PC-9 (cell line): ENCODE data around the gene SURF4. TPM values are rescaled to one million over a fixed set of nuclear protein-coding genes. Genes with fewer than 3 reads are reported as not detected.

ENCODE experiments used
- BruUV-seq: library from RNA; stranded (reverse); fragments of 400-500 nt; replicated peaks from 2 replicates; lab custom pipeline; 2021; lab: Mats Ljungman, UMichigan
- CTCF ChIA-PET: fragments of 300-600 bp; sonication (Branson Sonifier 250); formaldehyde crosslinking; loops from one replicate; lab custom pipeline; 2022; ENCODE audit warnings: antibody characterized with exemption; lab: Charles Lee
- POLR2A ChIA-PET: fragments of 300-600 bp; sonication (Branson Sonifier 250); formaldehyde crosslinking; loops from one replicate; lab custom pipeline; 2022; ENCODE audit warnings: antibody characterized with exemption; ENCODE audit not compliant: unreplicated experiment; lab: Charles Lee
- DNase-seq, 2 experiments: peaks; one replicate each; pipeline versions ENCODE4 v3.0.0 to v3.0.0-alpha.2; 2015 to 2022; ENCODE audit warnings: mixed read lengths in 1 of 2
- H2AFZ ChIP-seq: fragments of 200-600 bp; sonication (generic); 2 replicates; pipeline ENCODE4 v1.8.1; 2017; ENCODE audit warnings: antibody characterized with exemption
- H3F3A ChIP-seq: fragments of 200-600 bp; sonication (generic); 2 replicates; pipeline ENCODE4 v1.8.1; 2017; ENCODE audit warnings: antibody characterized with exemption, mild to moderate bottlenecking, low read depth; ENCODE audit not compliant: insufficient read depth
- H3K27ac ChIP-seq: fragments of 200-600 bp; sonication (generic); 2 replicates; pipeline ENCODE4 v1.6.1; 2016; ENCODE audit warnings: mixed run types
- H3K27me3 ChIP-seq: fragments of 200-600 bp; sonication (generic); 2 replicates; pipeline ENCODE4 v1.6.1; 2016; ENCODE audit warnings: low read depth, mixed run types; ENCODE audit not compliant: insufficient read depth
- H3K36me3 ChIP-seq: fragments of 200-600 bp; sonication (generic); 2 replicates; pipeline ENCODE4 v1.6.1; 2016; ENCODE audit warnings: low read depth, mixed run types
- H3K4me1 ChIP-seq: fragments of 200-600 bp; sonication (generic); replicated peaks from 2 replicates; pipeline ENCODE4 v1.6.1; 2016; ENCODE audit warnings: mixed run types; ENCODE audit not compliant: insufficient read depth
- H3K4me2 ChIP-seq: fragments of 200-600 bp; sonication (generic); 2 replicates; pipeline ENCODE4 v1.6.1; 2017; ENCODE audit warnings: mixed run types
- H3K4me3 ChIP-seq: fragments of 200-600 bp; sonication (generic); 2 replicates; pipeline ENCODE4 v1.6.1; 2016; ENCODE audit warnings: mixed run types
- H3K79me2 ChIP-seq: fragments of 200-600 bp; sonication (generic); 2 replicates; pipeline ENCODE4 v1.6.1; 2017; ENCODE audit warnings: low read depth, mixed run types
- H3K9me2 ChIP-seq: fragments of 200-600 bp; sonication (generic); 2 replicates; pipeline ENCODE4 v1.8.1; 2017; ENCODE audit warnings: mild to moderate bottlenecking; ENCODE audit not compliant: insufficient read depth
- H3K9me3 ChIP-seq: fragments of 200-600 bp; sonication (generic); 2 replicates; pipeline ENCODE4 v1.8.1; 2016; ENCODE audit warnings: low read depth; ENCODE audit not compliant: insufficient read depth
- H4K20me1 ChIP-seq: fragments of 200-600 bp; sonication (generic); 2 replicates; pipeline ENCODE4 v1.8.1; 2017; ENCODE audit not compliant: insufficient read depth
- EZH2 ChIP-seq: fragments of 200-600 bp; sonication (generic); IDR thresholded peaks from 2 replicates; pipeline ENCODE4 v1.8.0; 2017; ENCODE audit warnings: antibody characterized with exemption, low read depth
- intact Hi-C: fragments of 100-400 bp; cut with micrococcal nuclease; formaldehyde crosslinking; loops from one replicate; pipeline ENCODE4 v1.10.0; 2022; ENCODE audit not compliant: unreplicated experiment
- total RNA-seq: library from RNA; stranded (reverse); gene quantifications from 2 replicates; pipeline ENCODE4 v1.2.3, GENCODE V29; 2021
- TF ChIP-seq, protein P1 (sequence below): fragments of 200-600 bp; sonication (generic); conservative IDR thresholded peaks from 2 replicates; pipeline ENCODE4 v1.6.1; 2017; ENCODE audit warnings: mixed run types, antibody characterized with exemption, mild to moderate bottlenecking, moderate library complexity

The SURF4 gene
- total RNA-seq, 1 experiment from 2014 or later: 199 TPM

- Histone ChIP-seq H3K36me3 (peaks cover 20% of the 10 kb centered on the region; the same call in 1 of the 2 replicates), H3F3A (peaks cover 43% of the 10 kb centered on the region), H3K27me3 (no peaks in the 10 kb centered on the region), H4K20me1 (peaks cover 38% of the 10 kb centered on the region), H3K27ac (no peak overlapping the region), H2AFZ (no peak overlapping the region), H3K79me2 (peaks cover 33% of the 10 kb centered on the region), H3K4me2 (no peak overlapping the region), H3K4me1 (peaks cover 24% of the 10 kb centered on the region), H3K9me3 (no peaks in the 10 kb centered on the region), H3K9me2 (no peaks in the 10 kb centered on the region), H3K4me3 (no peak overlapping the region)
- CTCF ChIA-PET: no interaction called here
- intact Hi-C loops: no loop called here
- BruUV-seq: no TSS peak
- TF ChIP-seq, protein P1, sequence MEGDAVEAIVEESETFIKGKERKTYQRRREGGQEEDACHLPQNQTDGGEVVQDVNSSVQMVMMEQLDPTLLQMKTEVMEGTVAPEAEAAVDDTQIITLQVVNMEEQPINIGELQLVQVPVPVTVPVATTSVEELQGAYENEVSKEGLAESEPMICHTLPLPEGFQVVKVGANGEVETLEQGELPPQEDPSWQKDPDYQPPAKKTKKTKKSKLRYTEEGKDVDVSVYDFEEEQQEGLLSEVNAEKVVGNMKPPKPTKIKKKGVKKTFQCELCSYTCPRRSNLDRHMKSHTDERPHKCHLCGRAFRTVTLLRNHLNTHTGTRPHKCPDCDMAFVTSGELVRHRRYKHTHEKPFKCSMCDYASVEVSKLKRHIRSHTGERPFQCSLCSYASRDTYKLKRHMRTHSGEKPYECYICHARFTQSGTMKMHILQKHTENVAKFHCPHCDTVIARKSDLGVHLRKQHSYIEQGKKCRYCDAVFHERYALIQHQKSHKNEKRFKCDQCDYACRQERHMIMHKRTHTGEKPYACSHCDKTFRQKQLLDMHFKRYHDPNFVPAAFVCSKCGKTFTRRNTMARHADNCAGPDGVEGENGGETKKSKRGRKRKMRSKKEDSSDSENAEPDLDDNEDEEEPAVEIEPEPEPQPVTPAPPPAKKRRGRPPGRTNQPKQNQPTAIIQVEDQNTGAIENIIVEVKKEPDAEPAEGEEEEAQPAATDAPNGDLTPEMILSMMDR: no peak
- TF ChIP-seq EZH2: no peak
- POLR2A ChIA-PET: no interaction called here
- DNase-seq: no peak
Observed at GRCh38 chr9:133332381-133332730, 43.5 kb downstream of the SURF4 start.

GRCh38 chr9:133331641-133332380 is 44.0 kb downstream of the SURF4 start:
- Histone ChIP-seq H3F3A (peaks cover 38% of the 10 kb centered on the region), H3K4me1 (peaks cover 24% of the 10 kb centered on the region), H3K9me3 (no peaks in the 10 kb centered on the region), H3K27ac (no peak overlapping the region), H2AFZ (no peak overlapping the region), H3K36me3 (peaks cover 20% of the 10 kb centered on the region; the same call in 1 of the 2 replicates), H3K27me3 (no peaks in the 10 kb centered on the region), H4K20me1 (peaks cover 38% of the 10 kb centered on the region), H3K79me2 (peaks cover 33% of the 10 kb centered on the region), H3K4me3 (no peak overlapping the region), H3K4me2 (no peak overlapping the region), H3K9me2 (no peaks in the 10 kb centered on the region)
- CTCF ChIA-PET: no interaction called here
- intact Hi-C loops: no loop called here
- DNase-seq: no peak
- TF ChIP-seq, protein P1: no peak
- no peak for TF ChIP-seq EZH2
- BruUV-seq: no TSS peak
- POLR2A ChIA-PET: no interaction called here

GRCh38 chr9:133331221-133331620 is 44.6 kb downstream of the SURF4 start:
- no TSS peak for BruUV-seq
- no peak overlapping the region for H3K4me3 ChIP-seq
- no peak overlapping the region for H2AFZ ChIP-seq
- no peaks in the 10 kb centered on the region for H3K27me3 ChIP-seq
- H3K4me1 ChIP-seq: peaks cover 24% of the 10 kb centered on the region
- no peaks in the 10 kb centered on the region for H3K9me3 ChIP-seq
- peaks cover 33% of the 10 kb centered on the region for H3K79me2 ChIP-seq
- no peaks in the 10 kb centered on the region for H3K9me2 ChIP-seq
- peaks cover 38% of the 10 kb centered on the region for H3F3A ChIP-seq
- DNase-seq: no peak
- ChIA-PET CTCF (no interaction called here), POLR2A (no interaction called here)
- H3K27ac ChIP-seq: no peak overlapping the region; the same call in 1 of the 2 replicates
- peaks cover 38% of the 10 kb centered on the region for H4K20me1 ChIP-seq
- H3K4me2 ChIP-seq: no peak overlapping the region
- intact Hi-C loops: no loop called here
- peaks cover 20% of the 10 kb centered on the region; the same call in 1 of the 2 replicates for H3K36me3 ChIP-seq
- no peak for TF ChIP-seq EZH2
- TF ChIP-seq, protein P1: no peak
